H1 (cell line): ENCODE results near the gene CUL9. TPM values are rescaled to one million over a fixed set of nuclear protein-coding genes. Genes with fewer than 3 reads are reported as not detected.

Source experiments
- CTCF ChIA-PET: fragments of 300-600 bp; sonication (Branson Sonifier 250); formaldehyde crosslinking; loops from one replicate; lab custom pipeline; 2021; ENCODE audit not compliant: partially characterized antibody; lab: Charles Lee
- POLR2A ChIA-PET: fragments of 300-600 bp; sonication (Branson Sonifier 250); formaldehyde crosslinking; loops from one replicate; lab custom pipeline; 2021; ENCODE audit warnings: inconsistent platforms; ENCODE audit not compliant: partially characterized antibody; lab: Charles Lee
- DNase-seq, 2 experiments: peaks; one replicate each; pipeline versions ENCODE4 v3.0.0 to v3.0.0-alpha.2; 2010 to 2022; ENCODE audit warnings: low spot score in 2 of 2, low read depth in 1 of 2, mixed read lengths in 1 of 2
- FAIRE-seq: peaks from 2 replicates; lab custom pipeline; 2011; peaks lifted over from hg19 to GRCh38; lab: Jason Lieb, UNC
- H2AFZ ChIP-seq: 2 replicates; pipeline ENCODE4 v1.8.1; 2012; ENCODE audit warnings: low read length, inconsistent platforms
- H2AK5ac ChIP-seq: 2 replicates; pipeline ENCODE4 v1.6.1; 2013; ENCODE audit warnings: low read depth, low read length
- H2BK120ac ChIP-seq: replicated peaks from 2 replicates; pipeline ENCODE3; 2013; ENCODE audit warnings: low read depth, low read length, inconsistent platforms
- H2BK12ac ChIP-seq: 2 replicates; pipeline ENCODE4 v1.6.1; 2013; ENCODE audit warnings: low read depth, low read length
- H2BK15ac ChIP-seq: 2 replicates; pipeline ENCODE4 v1.6.1; 2013; ENCODE audit warnings: low read length
- H2BK20ac ChIP-seq: 2 replicates; pipeline ENCODE4 v1.6.1; 2013; ENCODE audit warnings: low read length
- H2BK5ac ChIP-seq: 2 replicates; pipeline ENCODE4 v1.6.1; 2013; ENCODE audit warnings: low read depth, low read length
- H3K14ac ChIP-seq: 2 replicates; pipeline ENCODE4 v1.6.1; 2013; ENCODE audit warnings: inconsistent platforms; ENCODE audit not compliant: insufficient read length
- H3K18ac ChIP-seq: 2 replicates; pipeline ENCODE4 v1.6.1; 2013; ENCODE audit warnings: low read length; ENCODE audit errors: extremely low read depth
- H3K23ac ChIP-seq: 2 replicates; pipeline ENCODE4 v1.6.1; 2013; ENCODE audit warnings: inconsistent platforms; ENCODE audit not compliant: insufficient read length
- H3K23me2 ChIP-seq: 2 replicates; pipeline ENCODE4 v1.6.1; 2013; ENCODE audit warnings: low read depth, low read length
- H3K27ac ChIP-seq: 2 replicates; pipeline ENCODE4 v1.6.1; 2011; ENCODE audit warnings: low read depth, low read length, inconsistent platforms
- H3K27me3 ChIP-seq, 4 experiments: replicated peaks in 1 of 4; 1 replicate in 1 of 4; 2 replicates in 3 of 4; pipeline versions ENCODE4 v1.6.1 to v1.8.1; 2011 to 2013; ENCODE audit warnings: low read length in 3 of 4, mild to moderate bottlenecking in 3 of 4, inconsistent platforms in 2 of 4, mixed read lengths in 2 of 4, moderate library complexity in 1 of 4; ENCODE audit not compliant: control insufficient read depth in 3 of 4, insufficient read depth in 3 of 4; ENCODE audit errors: extremely low read depth in 1 of 4
- H3K36me3 ChIP-seq, 4 experiments: 2 replicates each; pipeline versions ENCODE4 v1.6.1 to v1.8.1; 2011 to 2013; ENCODE audit warnings: mild to moderate bottlenecking in 4 of 4, low read length in 3 of 4, moderate library complexity in 2 of 4, control low read depth in 1 of 4, inconsistent platforms in 1 of 4; ENCODE audit not compliant: insufficient read depth in 4 of 4, control insufficient read depth in 2 of 4
- H3K4ac ChIP-seq: replicated peaks from 2 replicates; pipeline ENCODE3; 2013; ENCODE audit warnings: low read length, low read depth, mixed read lengths, inconsistent platforms; ENCODE audit not compliant: insufficient read length
- H3K4me1 ChIP-seq, 4 experiments: replicated peaks in 1 of 4; 1 replicate in 1 of 4; 2 replicates in 3 of 4; pipeline versions ENCODE4 v1.6.1 to v1.8.1; 2011 to 2013; ENCODE audit warnings: low read length in 3 of 4, inconsistent platforms in 2 of 4, mixed read lengths in 1 of 4; ENCODE audit not compliant: insufficient read depth in 4 of 4, control insufficient read depth in 3 of 4
- H3K4me2 ChIP-seq, 2 experiments: 2 replicates each; pipeline versions ENCODE4 v1.6.1 to v1.8.1; 2011 to 2013; ENCODE audit warnings: low read depth in 2 of 2, low read length in 2 of 2, control low read depth in 1 of 2, inconsistent platforms in 1 of 2, mild to moderate bottlenecking in 1 of 2; ENCODE audit not compliant: insufficient read depth in 1 of 2
- H3K4me3 ChIP-seq, 4 experiments: fragments of 200-600, 300-600 bp in 1 of 4; sonication (generic), shearing (Covaris generic), sonication (Bioruptor Twin) in 1 of 4; 2 replicates each; pipeline versions ENCODE4 v1.5.1 to v1.8.1; 2011 to 2016; ENCODE audit warnings: low read length in 4 of 4, low read depth in 3 of 4, control low read depth in 2 of 4, inconsistent platforms in 2 of 4, mild to moderate bottlenecking in 2 of 4, mixed read lengths in 1 of 4, moderate library complexity in 1 of 4; ENCODE audit not compliant: insufficient read depth in 2 of 4; ENCODE audit errors: extremely low read depth in 1 of 4
- H3K56ac ChIP-seq: replicated peaks from 2 replicates; pipeline ENCODE3; 2013; ENCODE audit warnings: low read depth, mild to moderate bottlenecking, mixed read lengths, low read length, inconsistent platforms; ENCODE audit not compliant: insufficient read length
- H3K79me1 ChIP-seq: 2 replicates; pipeline ENCODE4 v1.6.1; 2013; ENCODE audit warnings: low read depth, low read length, control low read depth
- H3K79me2 ChIP-seq, 2 experiments: 2 replicates each; pipeline versions ENCODE4 v1.6.1 to v1.8.1; 2012 to 2013; ENCODE audit warnings: low read length in 2 of 2, mild to moderate bottlenecking in 2 of 2, inconsistent platforms in 1 of 2; ENCODE audit not compliant: insufficient read depth in 2 of 2, control insufficient read depth in 1 of 2
- H3K9ac ChIP-seq, 4 experiments: replicated peaks in 1 of 4; 1 replicate in 1 of 4; 2 replicates in 3 of 4; pipeline versions ENCODE4 v1.6.1 to v1.8.1; 2011 to 2013; ENCODE audit warnings: low read depth in 3 of 4, low read length in 3 of 4, control low read depth in 2 of 4, mild to moderate bottlenecking in 2 of 4, moderate library complexity in 2 of 4, inconsistent platforms in 1 of 4; ENCODE audit errors: extremely low read depth in 1 of 4
- H3K9me3 ChIP-seq, 2 experiments: 2 replicates each; pipeline versions ENCODE4 v1.6.1 to v1.8.1; 2012 to 2013; ENCODE audit warnings: mild to moderate bottlenecking in 2 of 2, moderate library complexity in 2 of 2, control low read depth in 1 of 2, inconsistent platforms in 1 of 2, low read depth in 1 of 2, low read length in 1 of 2, mixed read lengths in 1 of 2; ENCODE audit not compliant: insufficient read depth in 2 of 2
- H4K20me1 ChIP-seq, 2 experiments: replicated peaks in 1 of 2; 2 replicates each; pipeline versions ENCODE3 to v1.8.1; 2011 to 2013; ENCODE audit warnings: inconsistent platforms in 2 of 2, low read length in 2 of 2, mild to moderate bottlenecking in 1 of 2; ENCODE audit not compliant: insufficient read depth in 2 of 2, control insufficient read depth in 1 of 2
- H4K5ac ChIP-seq: 2 replicates; pipeline ENCODE4 v1.6.1; 2013; ENCODE audit warnings: low read length, low read depth, mixed read lengths, inconsistent platforms; ENCODE audit not compliant: insufficient read length
- H4K8ac ChIP-seq: 2 replicates; pipeline ENCODE4 v1.8.0; 2013; ENCODE audit warnings: mild to moderate bottlenecking, moderate library complexity, low read length, inconsistent platforms; ENCODE audit not compliant: insufficient read depth; ENCODE audit errors: extremely low read depth
- H4K91ac ChIP-seq: replicated peaks from 2 replicates; pipeline ENCODE3; 2013; ENCODE audit warnings: low read length, mixed read lengths, inconsistent platforms; ENCODE audit not compliant: insufficient read length
- CBX5 ChIP-seq: fragments of 300-800, 300-1000 bp; sonication (generic); IDR thresholded peaks from 2 replicates; pipeline ENCODE4 v1.7.1; 2016; ENCODE audit warnings: antibody characterized with exemption, low read length, low read depth
- WGBS, 2 experiments: shearing (Covaris generic) in 1 of 2; methylation state at CpG; one replicate each; pipeline versions ENCODE4 v1.1.6 to v1.1.7; 2013 to 2015; ENCODE audit warnings: low lambda C conversion rate in 2 of 2, mixed read lengths in 2 of 2, inconsistent platforms in 1 of 2, low coverage in 1 of 2, missing lambda C conversion rate in 1 of 2; ENCODE audit not compliant: insufficient replicate concordance in 2 of 2, insufficient coverage in 1 of 2, insufficient read length in 1 of 2; ENCODE audit errors: extremely low coverage in 1 of 2, missing lambda C conversion rate in 1 of 2; 5-methylcytosine and 5-hydroxymethylcytosine counted together
- polyA plus RNA-seq, 7 experiments: library from polyadenylated mRNA; depleted of rRNA in 3 of 7; stranded (reverse) in 5 of 7; unstranded in 2 of 7; fragments of >200 nt in 5 of 7; fragments of 200-250 nt in 2 of 7; gene quantifications; 1 replicate in 5 of 7; 2 replicates in 1 of 7; 4 replicates in 1 of 7; pipeline versions ENCODE4 v1.2.1 to v1.2.3, GENCODE V29; 2011 to 2013; ENCODE audit warnings: missing spikeins in 2 of 7, mixed read lengths in 2 of 7
- total RNA-seq: library from RNA; stranded (reverse); fragmentation: NEBNext Ultra II Directional; extraction: Animal tissue kit (Norgen Biotek cat#: 25700); gene quantifications from 2 replicates; pipeline ENCODE4 v1.2.1, GENCODE V29; 2021

CUL9 gene
- total and polyA plus RNA-seq, 2 of the 8 experiments (the other 6 are each of a cell fraction or from before 2014, with no cell fraction given), result 7.7 to 9.8 TPM

GRCh38 chr6:43141644-43142043 lies 40.4 kb upstream of the CUL9 start:
- POLR2A ChIA-PET, result interaction anchor here (2.4 kb wide), 1 partner anchor 10 kb away, joined by 7 read pairs; no protein-coding TSS in a partner anchor
- TF ChIP-seq CBX5, result no peak
- H2BK12ac ChIP-seq, result no peak overlapping the region
- H3K79me2 ChIP-seq, result no peaks in the 10 kb centered on the region
- CTCF ChIA-PET, result interaction anchor here (1.6 to 4.3 kb wide), 8 partner anchors 12 to 119 kb away, joined by 6 to 40 read pairs (median 26); partner anchors contain the start of genes CUL7, PTK7 and RRP36
- no peak overlapping the region for H4K91ac ChIP-seq
- no peak overlapping the region for H3K4me2 ChIP-seq
- peaks cover 0 to 6% (median 3%) of the 10 kb centered on the region in 4 experiments; a peak in 3 of 7 replicates for H3K4me1 ChIP-seq
- no peak overlapping the region for H2AK5ac ChIP-seq
- H3K27ac ChIP-seq, result no peak overlapping the region
- no peak overlapping the region for H4K5ac ChIP-seq
- DNase-seq (no peak), FAIRE-seq (no peak)
- no peak overlapping the region for H2BK20ac ChIP-seq
- H3K18ac ChIP-seq, result no peak overlapping the region
- H2BK15ac ChIP-seq, result no peak overlapping the region
- H4K8ac ChIP-seq, result no peak overlapping the region; the same call in 1 of the 2 replicates
- H3K79me1 ChIP-seq, result no peaks in the 10 kb centered on the region
- peaks cover 2 to 11% (median 6%) of the 10 kb centered on the region in 4 experiments; a peak in 4 of 8 replicates for H3K36me3 ChIP-seq
- H3K9me3 ChIP-seq, result no peaks in the 10 kb centered on the region
- H3K56ac ChIP-seq, result no peak overlapping the region
- H2BK120ac ChIP-seq, result no peak overlapping the region
- H3K23ac ChIP-seq, result no peak overlapping the region
- H4K20me1 ChIP-seq, result no peaks in the 10 kb centered on the region
- no peak overlapping the region for H2AFZ ChIP-seq
- H3K4ac ChIP-seq, result no peak overlapping the region
- H3K23me2 ChIP-seq, result no peaks in the 10 kb centered on the region
- no peak overlapping the region for H3K14ac ChIP-seq
- no peak overlapping the region for H3K9ac ChIP-seq
- no peaks in the 10 kb centered on the region for H3K27me3 ChIP-seq
- H2BK5ac ChIP-seq, result peak overlapping the region; percentile 52; the same call in 1 of the 2 replicates
- WGBS, 2 experiments, result 90% methylated on average over 16 of the region's 16 CpGs; no CpG with 5 or more reads in 1 of the 2 experiments
- H3K4me3 ChIP-seq, result no peak overlapping the region
